Testis (tissue), 2 donors: ENCODE measurements around the gene MKS1.

Experiments
- POLR2A ChIP-seq: fragments of 450-650 bp; IDR thresholded peaks from one replicate; pipeline ENCODE4 v1.6.1; 2017; ENCODE audit warnings: antibody characterized with exemption, mild to moderate bottlenecking, moderate library complexity
- TF ChIP-seq, protein P1 (sequence below), 3 experiments: fragments of 450-650 bp in 2 of 3; fragments of 200-600 bp in 1 of 3; sonication (generic) in 1 of 3; IDR thresholded peaks; one replicate each; pipeline ENCODE4 v1.5.1; 2016 to 2019; ENCODE audit warnings: antibody characterized with exemption in 3 of 3, mild to moderate bottlenecking in 2 of 3, moderate library complexity in 1 of 3

DNA sequence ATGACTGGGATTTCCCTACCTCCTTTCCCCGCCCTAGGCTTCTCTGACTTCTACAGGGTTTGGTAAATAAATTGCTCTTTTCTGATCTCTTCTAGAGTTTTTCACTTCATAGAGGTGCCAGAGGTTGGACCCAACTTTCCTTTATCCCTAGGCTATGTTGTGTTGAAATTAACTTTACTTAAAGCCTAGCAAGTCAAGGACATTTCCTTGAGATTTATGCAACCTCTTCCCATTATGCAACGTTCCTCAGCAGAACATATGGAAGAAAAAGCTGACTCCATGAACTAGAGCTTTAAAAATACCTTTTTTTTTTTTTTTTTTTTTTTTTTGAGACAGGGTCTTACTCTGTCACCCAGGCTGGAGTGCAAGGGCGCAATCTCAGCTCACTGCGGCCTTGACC, 46.2 kb upstream of the MKS1 start:
- TF ChIP-seq POLR2A, result no peak
- TF ChIP-seq, protein P1, sequence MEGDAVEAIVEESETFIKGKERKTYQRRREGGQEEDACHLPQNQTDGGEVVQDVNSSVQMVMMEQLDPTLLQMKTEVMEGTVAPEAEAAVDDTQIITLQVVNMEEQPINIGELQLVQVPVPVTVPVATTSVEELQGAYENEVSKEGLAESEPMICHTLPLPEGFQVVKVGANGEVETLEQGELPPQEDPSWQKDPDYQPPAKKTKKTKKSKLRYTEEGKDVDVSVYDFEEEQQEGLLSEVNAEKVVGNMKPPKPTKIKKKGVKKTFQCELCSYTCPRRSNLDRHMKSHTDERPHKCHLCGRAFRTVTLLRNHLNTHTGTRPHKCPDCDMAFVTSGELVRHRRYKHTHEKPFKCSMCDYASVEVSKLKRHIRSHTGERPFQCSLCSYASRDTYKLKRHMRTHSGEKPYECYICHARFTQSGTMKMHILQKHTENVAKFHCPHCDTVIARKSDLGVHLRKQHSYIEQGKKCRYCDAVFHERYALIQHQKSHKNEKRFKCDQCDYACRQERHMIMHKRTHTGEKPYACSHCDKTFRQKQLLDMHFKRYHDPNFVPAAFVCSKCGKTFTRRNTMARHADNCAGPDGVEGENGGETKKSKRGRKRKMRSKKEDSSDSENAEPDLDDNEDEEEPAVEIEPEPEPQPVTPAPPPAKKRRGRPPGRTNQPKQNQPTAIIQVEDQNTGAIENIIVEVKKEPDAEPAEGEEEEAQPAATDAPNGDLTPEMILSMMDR (IDR thresholded peaks at IDR 0.05), result no peak
